CD14-positive monocyte (primary cell): ENCODE data around the gene SIGLEC1. TPM values are rescaled to one million over a fixed set of nuclear protein-coding genes. Genes with fewer than 3 reads are reported as not detected.

Source experiments
- DNase-seq, 3 donors: peaks; one replicate each; pipeline ENCODE4 v3.0.0-alpha.2; 2011 to 2022
- H2AFZ ChIP-seq: 2 replicates; pipeline ENCODE4 v1.6.0; 2012; ENCODE audit warnings: mild to moderate bottlenecking, low read depth, low read length, inconsistent platforms; ENCODE audit not compliant: insufficient read depth, poor library complexity, severe bottlenecking
- H3K27ac ChIP-seq, 2 donors: 1 replicate in 1 of 2; 2 replicates in 1 of 2; pipeline ENCODE4 v1.5.1; 2012 to 2013; ENCODE audit warnings: low read length in 2 of 2, control low read depth in 1 of 2, inconsistent platforms in 1 of 2, low read depth in 1 of 2, mild to moderate bottlenecking in 1 of 2
- H3K27me3 ChIP-seq, 2 donors: one replicate each; pipeline versions ENCODE4 v1.6.0 to v1.6.1; 2011 to 2013; ENCODE audit warnings: low read length in 2 of 2; ENCODE audit not compliant: control insufficient read depth in 2 of 2, insufficient read depth in 2 of 2
- H3K36me3 ChIP-seq, 2 donors: replicated peaks in 1 of 2; 1 replicate in 1 of 2; 2 replicates in 1 of 2; pipeline versions ENCODE4 v1.5.1 to v1.6.1; 2012 to 2013; ENCODE audit warnings: low read length in 2 of 2, control low read depth in 1 of 2, inconsistent platforms in 1 of 2, mild to moderate bottlenecking in 1 of 2; ENCODE audit not compliant: insufficient read depth in 2 of 2, control insufficient read depth in 1 of 2
- H3K4me1 ChIP-seq, 2 donors: 1 replicate in 1 of 2; 2 replicates in 1 of 2; pipeline versions ENCODE4 v1.5.1 to v1.6.1; 2012 to 2013; ENCODE audit warnings: low read length in 2 of 2, control low read depth in 1 of 2, inconsistent platforms in 1 of 2, mild to moderate bottlenecking in 1 of 2, moderate library complexity in 1 of 2; ENCODE audit not compliant: insufficient read depth in 2 of 2, control insufficient read depth in 1 of 2
- H3K4me2 ChIP-seq: replicated peaks from 2 replicates; pipeline ENCODE3; 2012; ENCODE audit warnings: low read length, moderate library complexity, mild to moderate bottlenecking; ENCODE audit not compliant: poor library complexity, severe bottlenecking; ENCODE audit errors: extremely low read depth
- H3K4me3 ChIP-seq, 3 experiments: fragments of 200-600 bp in 1 of 3; sonication (generic) in 1 of 3; replicated peaks in 1 of 3; 1 replicate in 2 of 3; 2 replicates in 1 of 3; pipeline ENCODE4 v1.5.1; 2011 to 2013; ENCODE audit warnings: low read length in 3 of 3, mild to moderate bottlenecking in 3 of 3, control low read depth in 2 of 3, low read depth in 2 of 3, inconsistent platforms in 1 of 3, moderate library complexity in 1 of 3
- H3K79me2 ChIP-seq: 2 replicates; pipeline ENCODE4 v1.6.0; 2012; ENCODE audit warnings: mild to moderate bottlenecking, control low read depth, inconsistent platforms, low read length, moderate library complexity; ENCODE audit not compliant: insufficient read depth
- H3K9ac ChIP-seq: 2 replicates; pipeline ENCODE4 v1.6.0; 2017; ENCODE audit warnings: low read length, mild to moderate bottlenecking; ENCODE audit not compliant: insufficient read depth, poor library complexity, severe bottlenecking
- H3K9me3 ChIP-seq, 2 donors: replicated peaks in 1 of 2; 1 replicate in 1 of 2; 2 replicates in 1 of 2; pipeline versions ENCODE4 v1.5.1 to v1.6.1; 2012 to 2013; ENCODE audit warnings: low read length in 2 of 2, control low read depth in 1 of 2; ENCODE audit not compliant: control insufficient read depth in 1 of 2, insufficient read depth in 1 of 2
- H4K20me1 ChIP-seq: 2 replicates; pipeline ENCODE4 v1.6.0; 2012; ENCODE audit warnings: mild to moderate bottlenecking, low read length, control low read depth, moderate library complexity; ENCODE audit not compliant: insufficient read depth
- H3K27ac Mint-ChIP-seq, 7 donors: one replicate each; pipeline ENCODE4 v1.8.0; 2020; ENCODE audit warnings: mild to moderate bottlenecking in 7 of 7, mixed read lengths in 7 of 7, moderate library complexity in 6 of 7, inconsistent platforms in 2 of 7
- H3K27me3 Mint-ChIP-seq, 3 donors: one replicate each; pipeline ENCODE4 v1.8.0; 2021 to 2022; ENCODE audit warnings: low read depth in 3 of 3, mild to moderate bottlenecking in 3 of 3, mixed read lengths in 3 of 3, moderate library complexity in 3 of 3, inconsistent platforms in 1 of 3
- H3K36me3 Mint-ChIP-seq, 2 donors: one replicate each; pipeline ENCODE4 v1.8.0; 2020; ENCODE audit warnings: mixed read lengths in 2 of 2, inconsistent platforms in 1 of 2, mild to moderate bottlenecking in 1 of 2
- H3K4me1 Mint-ChIP-seq: one replicate; pipeline ENCODE4 v1.8.0; 2020; ENCODE audit warnings: mild to moderate bottlenecking, mixed read lengths
- H3K4me3 Mint-ChIP-seq, 2 donors: one replicate each; pipeline ENCODE4 v1.8.0; 2020; ENCODE audit warnings: mild to moderate bottlenecking in 2 of 2, mixed read lengths in 2 of 2, moderate library complexity in 1 of 2
- H3K9me3 Mint-ChIP-seq, 7 donors: one replicate each; pipeline ENCODE4 v1.8.0; 2020 to 2022; ENCODE audit warnings: mixed read lengths in 7 of 7, mild to moderate bottlenecking in 6 of 7, moderate library complexity in 6 of 7, inconsistent platforms in 2 of 7
- WGBS: methylation state at CpG from one replicate; pipeline ENCODE4 v1.1.5; 2013; ENCODE audit warnings: missing lambda C conversion rate; ENCODE audit not compliant: insufficient coverage; 5-methylcytosine and 5-hydroxymethylcytosine counted together
- intact Hi-C, 2 donors: fragments of 100-400 bp; cut with micrococcal nuclease; formaldehyde crosslinking; loops; one replicate each; pipeline versions ENCODE4 v1.15.0 to v1.15.1; 2023
- polyA plus RNA-seq, 3 donors: library from polyadenylated mRNA; depleted of rRNA in 1 of 3; unstranded in 2 of 3; stranded (reverse) in 1 of 3; fragments of 300-500 nt in 2 of 3; fragments of >200 nt in 1 of 3; fragmentation: Illumina TruSeq in 2 of 3; gene quantifications; 1 replicate in 2 of 3; 2 replicates in 1 of 3; pipeline ENCODE4 v1.2.3, GENCODE V29; 2012 to 2021
- TF ChIP-seq, protein P1 (sequence below): fragments of 200-600 bp; IDR thresholded peaks from one replicate; pipeline ENCODE4 v1.8.0; 2022; ENCODE audit warnings: antibody characterized with exemption, mild to moderate bottlenecking

SIGLEC1 gene
- polyA plus RNA-seq, 3 donors: 1.6 to 23.5 (median 2.5) TPM

DNA sequence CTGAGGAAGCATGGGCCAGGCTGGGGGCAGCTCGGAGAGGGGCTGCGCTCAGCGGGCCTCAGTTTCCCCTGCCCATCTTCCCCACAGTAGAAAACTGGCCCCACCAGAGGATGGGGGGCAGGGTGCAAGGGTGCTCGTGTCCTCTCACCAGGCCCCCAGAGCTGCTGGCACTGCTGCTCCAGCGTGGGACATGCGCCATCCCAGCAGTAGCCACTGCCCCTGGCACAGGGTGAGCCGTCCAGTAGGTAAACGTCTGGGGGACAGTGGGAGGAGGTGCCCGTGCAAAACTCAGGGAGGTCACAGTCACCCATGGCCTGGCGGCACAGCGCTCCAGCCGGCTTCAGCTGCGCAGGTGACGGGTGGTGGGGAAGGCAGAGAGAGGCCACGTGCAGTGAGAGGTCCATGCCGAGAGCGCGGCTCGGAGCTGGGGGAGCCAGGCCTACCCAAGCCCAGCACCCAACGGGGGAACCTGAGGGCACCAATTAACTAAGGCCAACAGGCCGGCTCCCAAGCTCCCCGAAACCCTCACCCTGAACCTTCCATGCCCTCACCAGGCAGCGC lies 40.3 kb downstream of the SIGLEC1 start:
- Mint-ChIP-seq H3K9me3 (peaks cover 0 to 9% (median 2%) of the 10 kb centered on the region in 7 donors), H3K27ac (peak overlapping the region in 1 of 7 donors; percentile 23), H3K27me3 (peaks cover 42 to 75% (median 66%) of the 10 kb centered on the region in 3 donors), H3K4me3 (peak overlapping the region in 1 of 2 donors; percentile 69), H3K4me1 (peaks cover 8% of the 10 kb centered on the region), H3K36me3 (peaks cover 0 to 3% of the 10 kb centered on the region in 2 donors)
- Histone ChIP-seq H2AFZ (no peak overlapping the region), H3K9me3 (no peaks in the 10 kb centered on the region), H3K27me3 (peaks cover 9 to 65% of the 10 kb centered on the region in 2 donors), H3K4me2 (no peak overlapping the region), H3K4me3 (no peak overlapping the region), H3K27ac (no peak overlapping the region), H3K9ac (no peak overlapping the region), H3K36me3 (no peaks in the 10 kb centered on the region), H4K20me1 (no peaks in the 10 kb centered on the region), H3K4me1 (peaks cover 8 to 9% of the 10 kb centered on the region in 2 donors), H3K79me2 (no peaks in the 10 kb centered on the region)
- TF ChIP-seq, protein P1, sequence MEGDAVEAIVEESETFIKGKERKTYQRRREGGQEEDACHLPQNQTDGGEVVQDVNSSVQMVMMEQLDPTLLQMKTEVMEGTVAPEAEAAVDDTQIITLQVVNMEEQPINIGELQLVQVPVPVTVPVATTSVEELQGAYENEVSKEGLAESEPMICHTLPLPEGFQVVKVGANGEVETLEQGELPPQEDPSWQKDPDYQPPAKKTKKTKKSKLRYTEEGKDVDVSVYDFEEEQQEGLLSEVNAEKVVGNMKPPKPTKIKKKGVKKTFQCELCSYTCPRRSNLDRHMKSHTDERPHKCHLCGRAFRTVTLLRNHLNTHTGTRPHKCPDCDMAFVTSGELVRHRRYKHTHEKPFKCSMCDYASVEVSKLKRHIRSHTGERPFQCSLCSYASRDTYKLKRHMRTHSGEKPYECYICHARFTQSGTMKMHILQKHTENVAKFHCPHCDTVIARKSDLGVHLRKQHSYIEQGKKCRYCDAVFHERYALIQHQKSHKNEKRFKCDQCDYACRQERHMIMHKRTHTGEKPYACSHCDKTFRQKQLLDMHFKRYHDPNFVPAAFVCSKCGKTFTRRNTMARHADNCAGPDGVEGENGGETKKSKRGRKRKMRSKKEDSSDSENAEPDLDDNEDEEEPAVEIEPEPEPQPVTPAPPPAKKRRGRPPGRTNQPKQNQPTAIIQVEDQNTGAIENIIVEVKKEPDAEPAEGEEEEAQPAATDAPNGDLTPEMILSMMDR: no peak
- no peak for DNase-seq
- intact Hi-C loops: no loop called here
- WGBS: 33% methylated on average over 19 of the region's 23 CpGs

DNA sequence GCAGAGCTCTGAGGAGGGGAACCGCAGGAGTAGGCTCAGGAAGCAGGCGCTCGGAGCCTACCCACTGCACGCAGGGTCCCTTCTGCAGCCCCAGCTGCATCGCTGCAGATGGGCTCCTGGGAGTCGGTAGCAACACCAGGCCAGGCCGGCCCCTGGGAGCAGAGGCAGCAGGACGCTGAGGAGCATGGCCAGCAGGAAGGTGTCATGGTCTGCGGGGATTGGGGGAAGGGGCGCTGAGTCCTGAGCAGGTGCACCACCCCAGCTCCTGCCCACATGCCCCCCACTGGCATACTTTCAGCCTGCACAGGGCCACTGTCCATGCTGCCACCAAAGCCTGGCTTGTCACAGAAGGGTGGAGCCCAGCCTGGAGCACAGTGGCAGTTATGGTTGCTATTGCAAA lies 41.5 kb downstream of the SIGLEC1 start:
- no peak overlapping the region for H3K4me2 ChIP-seq
- H3K4me3 ChIP-seq: no peak overlapping the region
- H3K27ac Mint-ChIP-seq: no peak overlapping the region
- intact Hi-C loops: no loop called here
- H3K79me2 ChIP-seq: no peaks in the 10 kb centered on the region
- peaks cover 6 to 8% of the 10 kb centered on the region in 2 donors for H3K4me1 ChIP-seq
- no peaks in the 10 kb centered on the region for H3K9me3 ChIP-seq
- no peak for DNase-seq
- TF ChIP-seq, protein P1: no peak
- H3K27ac ChIP-seq: no peak overlapping the region
- peaks cover 0 to 3% of the 10 kb centered on the region in 2 donors for H3K36me3 Mint-ChIP-seq
- H3K36me3 ChIP-seq: no peaks in the 10 kb centered on the region
- WGBS: 58% methylated on average over 8 of the region's 10 CpGs
- H3K27me3 Mint-ChIP-seq: peaks cover 40 to 64% (median 59%) of the 10 kb centered on the region in 3 donors
- no peak overlapping the region for H3K9ac ChIP-seq
- no peak overlapping the region for H2AFZ ChIP-seq
- no peaks in the 10 kb centered on the region for H4K20me1 ChIP-seq
- peaks cover 3% of the 10 kb centered on the region for H3K4me1 Mint-ChIP-seq
- H3K9me3 Mint-ChIP-seq: peaks cover 0 to 6% (median 2%) of the 10 kb centered on the region in 7 donors
- H3K27me3 ChIP-seq: peaks cover 9 to 56% of the 10 kb centered on the region in 2 donors
- H3K4me3 Mint-ChIP-seq: peak overlapping the region in 1 of 2 donors; percentile 15
